IPS-18a (cell line): ENCODE results near the gene PALLD.
A peak's percentile ranks its signal among the peaks of the same experiment; 100 is the strongest.

ENCODE experiments used
- H3K27ac ChIP-seq: one replicate; pipeline ENCODE4 v1.5.1; 2013; ENCODE audit warnings: low read length
- H3K27me3 ChIP-seq: one replicate; pipeline ENCODE4 v1.6.1; 2013; ENCODE audit warnings: mild to moderate bottlenecking, low read length; ENCODE audit not compliant: control insufficient read depth, insufficient read depth
- H3K36me3 ChIP-seq: one replicate; pipeline ENCODE4 v1.6.1; 2013; ENCODE audit warnings: low read depth, low read length; ENCODE audit not compliant: control insufficient read depth
- H3K4me1 ChIP-seq: one replicate; pipeline ENCODE4 v1.6.1; 2013; ENCODE audit warnings: low read depth, low read length; ENCODE audit not compliant: control insufficient read depth
- H3K4me3 ChIP-seq: one replicate; pipeline ENCODE4 v1.5.1; 2013; ENCODE audit warnings: low read length
- H3K9ac ChIP-seq: one replicate; pipeline ENCODE4 v1.6.1; 2013; ENCODE audit warnings: mild to moderate bottlenecking, low read length, moderate library complexity
- H3K9me3 ChIP-seq: one replicate; pipeline ENCODE4 v1.6.1; 2013; ENCODE audit warnings: low read depth, low read length; ENCODE audit not compliant: control insufficient read depth

The PALLD gene

DNA sequence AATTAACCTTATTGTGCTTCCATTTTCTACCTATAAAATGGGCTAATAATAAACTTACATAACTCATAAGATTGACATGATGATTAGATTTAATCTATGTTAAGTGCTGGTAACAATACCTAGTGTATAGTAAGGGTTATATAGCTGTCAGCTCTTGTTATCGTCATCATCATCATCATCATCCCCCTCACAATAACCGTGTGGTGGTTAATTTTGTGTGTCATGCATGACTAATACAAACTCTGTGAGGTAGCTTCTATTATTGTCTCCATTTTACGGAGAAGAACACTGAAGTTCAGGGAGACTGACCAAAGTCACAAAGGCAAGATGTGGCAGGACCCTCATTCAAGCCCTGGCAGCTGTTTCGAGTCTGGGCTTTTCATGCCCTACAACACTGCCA is 211.3 kb downstream of the PALLD start:
- H3K27ac ChIP-seq, result no peak overlapping the region
- no peaks in the 10 kb centered on the region for H3K9me3 ChIP-seq
- H3K36me3 ChIP-seq, result no peaks in the 10 kb centered on the region
- H3K27me3 ChIP-seq, result no peaks in the 10 kb centered on the region
- H3K4me3 ChIP-seq, result no peak overlapping the region
- no peak overlapping the region for H3K9ac ChIP-seq
- H3K4me1 ChIP-seq, result no peaks in the 10 kb centered on the region

- Histone ChIP-seq H3K9ac (no peak overlapping the region), H3K9me3 (no peaks in the 10 kb centered on the region), H3K4me3 (no peak overlapping the region), H3K36me3 (no peaks in the 10 kb centered on the region), H3K27ac (no peak overlapping the region), H3K4me1 (peaks cover 5% of the 10 kb centered on the region), H3K27me3 (no peaks in the 10 kb centered on the region)
Measured at GRCh38 chr4:168710353-168710946, 213.6 kb downstream of the PALLD start.

DNA sequence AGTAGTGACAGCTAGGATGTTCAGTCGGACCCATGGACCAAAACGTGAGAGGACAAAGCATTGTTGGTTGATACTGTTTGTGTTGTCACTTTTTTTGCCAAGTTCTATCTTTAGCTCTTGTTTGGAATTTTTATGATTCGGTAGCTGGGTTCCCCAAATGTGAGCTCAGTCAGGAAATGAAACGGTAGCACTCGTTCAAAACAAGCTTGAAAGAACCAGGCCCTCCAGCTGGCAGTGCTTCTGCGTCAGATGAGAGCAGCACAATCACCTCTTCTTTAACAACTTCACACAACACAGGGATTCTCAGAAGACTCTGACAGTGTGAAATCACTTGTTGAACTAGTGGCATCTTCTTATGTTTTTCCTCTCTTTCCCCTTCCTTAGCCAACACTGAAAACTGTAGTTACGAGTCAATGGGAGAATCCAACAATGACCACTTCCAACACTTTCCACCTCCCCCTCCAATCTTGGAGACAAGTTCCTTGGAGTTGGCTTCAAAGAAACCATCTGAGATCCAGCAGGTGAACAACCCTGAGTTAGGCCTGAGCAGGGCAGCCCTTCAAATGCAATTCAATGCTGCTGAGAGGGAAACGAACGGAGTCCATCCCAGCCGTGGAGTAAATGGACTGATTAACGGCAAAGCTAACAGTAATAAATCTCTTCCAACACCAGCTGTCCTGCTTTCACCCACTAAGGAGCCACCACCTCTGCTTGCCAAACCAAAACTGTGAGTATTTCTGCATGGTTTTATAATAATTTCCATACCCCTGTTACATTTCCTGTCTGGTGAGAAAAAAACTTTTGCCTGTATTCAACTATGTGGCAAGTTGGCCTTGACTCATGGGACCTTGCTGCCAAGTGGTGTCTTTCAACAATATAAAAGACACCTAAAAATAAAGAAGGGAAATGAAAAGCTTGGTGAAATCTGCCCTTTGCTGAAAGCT is 214.6 kb downstream of the PALLD start:
- peaks cover 12% of the 10 kb centered on the region for H3K4me1 ChIP-seq
- H3K27me3 ChIP-seq, result peaks cover under 1% of the 10 kb centered on the region
- no peaks in the 10 kb centered on the region for H3K36me3 ChIP-seq
- no peak overlapping the region for H3K27ac ChIP-seq
- no peak overlapping the region for H3K9ac ChIP-seq
- H3K4me3 ChIP-seq, result no peak overlapping the region
- no peaks in the 10 kb centered on the region for H3K9me3 ChIP-seq

GRCh38 chr4:168712316-168712890 is 215.6 kb downstream of the PALLD start:
- Histone ChIP-seq H3K36me3 (no peaks in the 10 kb centered on the region), H3K9ac (no peak overlapping the region), H3K27me3 (peaks cover 10% of the 10 kb centered on the region), H3K4me3 (no peak overlapping the region), H3K4me1 (peaks cover 17% of the 10 kb centered on the region), H3K27ac (no peak overlapping the region), H3K9me3 (no peaks in the 10 kb centered on the region)

DNA sequence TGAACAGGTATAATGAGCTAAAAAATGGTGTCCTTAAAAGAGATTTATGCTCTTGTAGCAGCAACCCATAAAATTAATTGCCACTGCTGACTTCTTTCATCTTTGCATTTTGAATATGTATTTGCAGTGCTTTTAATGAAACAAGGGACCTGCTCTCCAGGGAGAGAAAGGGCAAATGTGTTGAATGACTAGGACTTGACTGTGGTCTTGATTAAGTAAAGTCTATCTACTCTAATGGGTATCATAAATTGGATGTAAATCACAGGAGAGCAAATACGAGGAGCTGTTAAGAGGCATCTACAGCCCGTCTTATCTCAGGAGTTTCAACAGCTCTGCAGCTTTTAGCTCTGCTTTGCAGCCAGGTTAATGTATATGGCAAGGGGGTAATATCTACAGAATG is 216.4 kb downstream of the PALLD start:
- H3K4me1 ChIP-seq, result peaks cover 17% of the 10 kb centered on the region
- no peaks in the 10 kb centered on the region for H3K36me3 ChIP-seq
- H3K27me3 ChIP-seq, result peaks cover 14% of the 10 kb centered on the region
- H3K9me3 ChIP-seq, result no peaks in the 10 kb centered on the region
- no peak overlapping the region for H3K4me3 ChIP-seq
- H3K9ac ChIP-seq, result no peak overlapping the region
- H3K27ac ChIP-seq, result no peak overlapping the region

DNA sequence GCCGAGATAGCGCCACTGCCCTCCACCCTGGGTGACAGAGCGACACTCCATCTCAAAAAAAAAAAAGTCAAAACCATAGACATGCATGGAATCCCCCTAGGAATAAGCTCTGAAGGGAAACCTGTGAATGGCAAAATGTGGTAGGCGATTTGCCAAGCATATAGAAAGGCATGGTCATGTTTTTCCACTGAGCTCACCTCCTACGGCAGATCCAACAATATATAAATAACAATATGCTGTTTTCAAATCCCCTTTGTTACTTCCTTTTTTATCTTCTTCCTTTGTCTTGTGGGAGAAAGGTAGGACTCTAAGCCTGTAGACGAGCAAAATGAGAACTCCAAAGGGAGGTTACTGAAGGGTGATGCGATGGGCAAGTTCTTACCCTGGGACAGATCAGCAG is 219.0 kb downstream of the PALLD start:
- Histone ChIP-seq H3K27ac (no peak overlapping the region), H3K9me3 (no peaks in the 10 kb centered on the region), H3K36me3 (no peaks in the 10 kb centered on the region), H3K4me1 (peaks cover 17% of the 10 kb centered on the region), H3K27me3 (peaks cover 14% of the 10 kb centered on the region), H3K4me3 (peak overlapping the region; percentile 3), H3K9ac (no peak overlapping the region)

DNA sequence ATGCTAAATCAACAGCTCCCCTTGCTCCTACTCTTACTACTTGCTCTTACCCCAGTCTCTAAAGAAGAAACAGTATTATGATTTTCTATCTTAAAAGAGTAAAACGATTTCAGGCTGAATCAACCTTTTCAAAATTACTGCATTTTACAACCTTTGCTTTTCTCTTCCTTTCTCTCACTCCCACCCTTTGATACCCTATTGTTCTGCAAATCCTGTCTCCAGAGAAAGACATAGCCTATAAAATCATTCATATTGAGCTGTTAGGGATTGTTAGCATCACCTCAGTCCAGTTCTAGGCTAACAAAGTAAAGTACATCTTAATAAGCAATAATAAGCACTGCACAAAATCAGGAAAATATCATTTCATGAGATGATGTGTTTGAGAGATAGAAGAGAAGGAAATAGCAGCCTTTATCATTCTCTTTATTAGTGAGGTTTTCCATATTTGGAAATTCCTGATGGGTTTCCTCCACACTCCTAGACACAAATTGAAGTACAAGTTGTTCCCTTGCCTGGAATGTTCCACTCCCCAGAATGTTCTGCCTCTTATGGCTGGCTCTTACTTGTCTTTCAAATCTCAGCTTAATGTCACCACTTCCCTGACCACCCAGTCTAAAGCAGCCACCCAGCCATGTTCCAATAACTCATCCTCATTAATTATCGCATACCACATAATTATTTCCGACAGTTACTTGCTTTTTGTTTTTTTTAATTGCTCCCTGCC is 219.7 kb downstream of the PALLD start:
- peaks cover 17% of the 10 kb centered on the region for H3K4me1 ChIP-seq
- H3K27me3 ChIP-seq, result peaks cover 14% of the 10 kb centered on the region
- H3K27ac ChIP-seq, result no peak overlapping the region
- no peaks in the 10 kb centered on the region for H3K9me3 ChIP-seq
- H3K4me3 ChIP-seq, result peak overlapping the region; percentile 3
- no peak overlapping the region for H3K9ac ChIP-seq
- H3K36me3 ChIP-seq, result no peaks in the 10 kb centered on the region

DNA sequence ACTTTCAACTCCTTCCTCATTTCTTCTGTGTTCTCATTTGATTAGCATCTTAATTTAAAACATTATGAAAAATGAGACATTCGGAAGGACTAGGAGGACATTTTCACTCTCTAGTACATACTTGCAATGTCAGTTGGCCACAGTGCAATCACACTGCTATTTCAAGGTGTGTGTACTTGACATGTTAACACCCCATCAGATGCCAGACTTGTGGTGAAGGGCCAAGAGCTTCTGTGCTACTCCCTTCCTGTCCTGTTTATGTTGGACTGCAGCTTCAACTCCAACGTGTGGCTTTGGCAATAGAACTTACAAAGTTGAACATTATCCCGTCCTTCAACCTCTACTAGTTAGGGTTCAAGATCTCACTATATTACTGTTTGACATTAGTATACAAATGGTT is 221.0 kb downstream of the PALLD start:
- no peaks in the 10 kb centered on the region for H3K9me3 ChIP-seq
- no peak overlapping the region for H3K27ac ChIP-seq
- peaks cover 14% of the 10 kb centered on the region for H3K27me3 ChIP-seq
- H3K4me1 ChIP-seq, result peaks cover 17% of the 10 kb centered on the region
- H3K36me3 ChIP-seq, result no peaks in the 10 kb centered on the region
- no peak overlapping the region for H3K9ac ChIP-seq
- H3K4me3 ChIP-seq, result no peak overlapping the region

DNA sequence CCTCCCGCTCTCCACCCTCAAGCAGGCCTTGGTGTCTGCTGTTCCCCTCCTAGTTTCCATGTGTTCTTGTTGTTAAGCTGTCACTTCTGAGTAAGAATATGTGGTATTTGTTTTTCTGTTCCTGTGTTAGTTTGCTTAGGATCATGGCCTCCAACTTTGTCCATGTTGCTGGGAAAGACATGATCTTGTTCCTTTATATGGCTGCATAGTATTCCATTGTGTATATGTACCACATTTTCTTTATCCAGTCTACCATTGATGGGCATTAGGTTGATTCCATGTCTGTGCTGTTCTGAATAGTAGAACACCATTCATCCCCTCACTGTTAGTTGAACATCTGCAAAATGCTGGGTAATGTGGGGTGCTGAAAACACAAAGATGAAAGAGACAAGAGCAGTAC is 222.9 kb downstream of the PALLD start:
- Histone ChIP-seq H3K9me3 (no peaks in the 10 kb centered on the region), H3K27me3 (peaks cover 14% of the 10 kb centered on the region), H3K4me1 (peaks cover 23% of the 10 kb centered on the region), H3K27ac (no peak overlapping the region), H3K36me3 (no peaks in the 10 kb centered on the region), H3K4me3 (no peak overlapping the region), H3K9ac (no peak overlapping the region)

DNA sequence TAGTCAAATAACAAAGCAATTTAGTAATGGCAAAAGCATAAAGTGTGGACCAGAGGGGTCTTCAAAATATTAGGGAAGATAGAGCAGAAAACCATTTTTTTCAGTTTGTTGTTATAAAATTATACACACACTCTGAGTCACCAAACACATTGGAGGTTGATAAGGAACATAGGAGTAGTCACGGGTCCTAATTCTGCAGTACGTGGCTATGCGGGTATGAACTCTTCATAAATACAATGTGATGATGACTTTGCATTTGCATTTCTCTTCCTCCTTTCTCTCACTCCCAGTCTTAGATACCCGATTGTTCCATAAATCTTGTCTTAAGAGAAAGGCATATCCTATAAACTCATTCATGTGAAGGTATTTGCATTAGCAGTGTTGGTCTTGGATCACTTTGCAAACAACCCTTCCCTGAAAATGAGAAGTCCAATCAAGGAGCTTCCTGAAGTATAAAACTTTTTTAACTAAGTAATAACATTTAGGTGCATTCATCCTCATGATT is 223.6 kb downstream of the PALLD start:
- H3K4me3 ChIP-seq, result no peak overlapping the region
- H3K27ac ChIP-seq, result no peak overlapping the region

GRCh38 chr4:168722391-168722790 is 225.5 kb downstream of the PALLD start:
- H3K4me1 ChIP-seq, result peaks cover 11% of the 10 kb centered on the region
- peaks cover 4% of the 10 kb centered on the region for H3K27me3 ChIP-seq
- no peaks in the 10 kb centered on the region for H3K36me3 ChIP-seq
- H3K4me3 ChIP-seq, result no peak overlapping the region
- H3K27ac ChIP-seq, result no peak overlapping the region
- H3K9me3 ChIP-seq, result no peaks in the 10 kb centered on the region
- no peak overlapping the region for H3K9ac ChIP-seq

More for the DNA sequence above, 223.6 kb downstream of the PALLD start:
- peaks cover 14% of the 10 kb centered on the region for H3K27me3 ChIP-seq
- no peaks in the 10 kb centered on the region for H3K36me3 ChIP-seq
- peaks cover 23% of the 10 kb centered on the region for H3K4me1 ChIP-seq
- H3K9ac ChIP-seq, result no peak overlapping the region
- no peaks in the 10 kb centered on the region for H3K9me3 ChIP-seq
